GM19438 (cell line): ENCODE data around the gene TSPO2.
"Not testable (repeated sequence)": the region's sequence is repeated elsewhere in the genome, so short reads cannot be mapped to it uniquely, and the experiment has no call there.

Experiments used
- ATAC-seq: cut with Tn5 transposase; IDR thresholded peaks from one replicate; pipeline ENCODE4 v1.9.1; 2021; ENCODE audit warnings: low read depth; ENCODE audit not compliant: unreplicated experiment

TSPO2 gene

DNA sequence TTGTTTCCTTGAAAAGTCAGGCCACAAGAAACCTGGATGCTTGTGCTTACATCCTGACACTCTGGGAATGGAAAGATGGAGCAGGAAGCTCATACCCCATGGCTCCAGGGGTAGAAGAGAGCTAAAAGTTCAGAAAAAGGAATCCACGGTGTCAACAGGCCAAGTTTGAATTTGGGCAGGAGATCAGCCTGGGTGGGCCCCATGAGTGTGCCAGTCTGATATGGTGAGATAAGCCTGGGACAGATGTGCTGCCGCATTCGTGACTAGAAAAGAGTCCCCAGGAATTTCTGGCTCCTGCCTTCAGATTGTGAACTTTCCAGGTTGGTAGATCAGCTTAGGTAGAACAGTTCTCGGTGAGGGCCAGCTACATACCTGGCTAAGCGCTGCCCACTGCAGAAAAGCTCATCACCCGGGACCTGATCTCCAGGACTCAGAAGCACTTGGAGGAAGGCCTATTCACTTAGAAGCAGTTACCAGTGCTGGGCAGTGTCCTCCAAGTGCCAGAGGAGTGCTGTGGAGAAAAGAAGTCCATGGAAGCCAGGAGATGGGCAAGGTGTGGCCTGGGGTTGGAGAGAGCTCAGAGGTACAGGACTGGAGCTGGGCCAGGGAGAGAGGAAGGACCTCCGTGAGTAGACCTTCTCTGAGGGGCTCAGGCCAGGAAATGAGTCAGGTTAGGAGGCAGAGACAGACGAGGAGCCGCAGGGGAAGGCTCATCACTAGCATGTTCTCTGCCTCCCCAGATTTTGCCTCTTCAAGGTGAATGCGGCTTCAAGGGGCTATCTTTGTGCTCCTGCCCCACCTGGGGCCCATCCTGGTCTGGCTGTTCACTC is at the start of gene TSPO2:
Gene TSPO2 (plus strand): TSS at position 242 of the 830 bp plus-strand sequence. CDS start 519 bp downstream, at position 761.
- ATAC-seq: no peak

GRCh38 chr6:40992746-40993145 is 49.5 kb upstream of the TSPO2 start:
- no peak for ATAC-seq

DNA sequence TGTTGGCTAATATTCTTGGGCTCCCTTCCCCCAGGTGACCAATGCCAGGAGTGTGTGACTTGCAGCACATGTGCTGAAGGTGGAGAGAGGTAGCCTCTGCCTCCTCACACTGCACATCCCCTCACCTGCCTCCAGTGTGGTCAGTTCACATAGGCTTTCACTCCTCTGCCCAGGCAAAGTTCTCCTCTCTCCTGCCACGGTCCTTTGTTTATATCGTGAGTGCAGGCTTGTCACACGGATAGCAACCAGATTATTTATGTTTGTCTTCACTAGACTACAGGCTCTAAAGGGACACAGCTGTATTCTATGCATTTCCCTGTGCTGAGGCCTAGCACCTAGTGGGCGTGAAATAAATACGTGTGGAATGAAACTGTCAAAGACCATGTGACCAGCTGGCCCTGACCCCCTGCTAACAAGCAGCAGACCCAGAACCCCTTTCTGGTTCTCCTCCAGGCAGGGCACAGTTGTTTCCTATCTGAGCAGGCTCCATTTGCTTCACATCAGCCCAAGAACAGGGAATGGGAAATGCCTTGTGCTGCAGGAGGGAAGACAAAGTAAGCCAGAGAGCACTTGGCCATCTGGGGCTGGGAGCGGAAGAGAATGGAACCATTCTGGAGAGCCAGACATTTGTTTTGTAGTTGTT is 45.6 kb upstream of the TSPO2 start:
- ATAC-seq: no peak

DNA sequence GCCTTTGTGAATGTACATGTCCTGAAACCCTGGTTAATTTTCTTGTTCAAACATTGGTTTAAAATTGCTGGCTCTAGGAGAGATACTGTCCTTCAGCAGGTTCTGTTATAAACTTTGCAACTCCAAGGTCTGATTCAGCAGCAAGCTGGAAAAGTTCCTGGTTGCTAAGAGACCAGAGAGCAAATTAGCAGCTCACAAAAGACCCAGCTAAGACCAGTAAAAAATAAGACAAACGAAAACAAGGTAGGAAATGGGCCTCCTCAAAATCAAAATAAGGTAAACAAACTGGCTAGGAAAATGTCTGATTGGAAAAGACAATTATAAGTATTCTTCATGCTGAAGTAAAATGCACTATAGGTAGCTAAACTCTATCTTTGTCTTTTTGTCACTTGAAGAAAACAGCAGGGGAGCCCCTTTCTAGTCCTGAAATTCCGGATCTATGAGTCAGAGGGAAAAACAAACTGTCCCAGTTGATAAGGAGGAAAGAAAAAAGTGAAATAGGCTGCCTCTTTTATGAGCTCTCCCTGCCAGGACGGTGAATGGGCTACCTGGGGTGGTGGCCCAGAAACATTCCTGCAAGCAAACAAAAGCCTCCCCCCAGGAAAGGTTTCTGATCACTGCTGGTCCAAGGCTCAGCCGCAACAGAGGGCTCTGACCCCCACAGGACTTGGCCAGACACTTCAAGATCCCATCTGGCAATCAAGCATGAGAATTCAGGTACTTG is 44.9 kb upstream of the TSPO2 start:
- ATAC-seq: no peak

DNA sequence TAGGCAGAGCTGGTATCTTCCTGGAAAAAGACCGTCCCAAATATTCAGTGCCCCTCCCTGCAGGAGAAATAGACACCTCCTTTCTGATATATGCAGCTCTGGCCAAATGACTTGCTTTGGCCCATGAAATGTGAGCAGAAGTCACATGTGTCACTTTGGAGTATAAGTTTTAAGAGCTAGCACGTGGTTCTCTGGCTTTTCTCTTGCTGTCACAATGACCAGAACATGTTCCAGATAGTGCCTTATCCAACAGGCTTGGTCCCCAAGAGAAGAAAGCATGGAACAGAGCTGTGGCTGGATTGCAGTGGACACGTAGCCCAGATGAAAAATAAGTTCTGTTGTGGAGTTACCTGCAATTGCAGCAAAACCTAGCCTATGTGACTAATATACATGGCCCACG is 43.6 kb upstream of the TSPO2 start:
- ATAC-seq: no peak

GRCh38 chr6:40999569-40999968 is 42.7 kb upstream of the TSPO2 start:
- ATAC-seq: no peak

- no peak for ATAC-seq
These were observed 42.0 kb upstream of the TSPO2 start for GRCh38 chr6:41000248-41000647.

- ATAC-seq: no peak
These were observed 40.1 kb upstream of the TSPO2 start for GRCh38 chr6:41002168-41002567.

- ATAC-seq: not testable (repeated sequence)
These were observed 36.0 kb upstream of the TSPO2 start for GRCh38 chr6:41006217-41006616.

DNA sequence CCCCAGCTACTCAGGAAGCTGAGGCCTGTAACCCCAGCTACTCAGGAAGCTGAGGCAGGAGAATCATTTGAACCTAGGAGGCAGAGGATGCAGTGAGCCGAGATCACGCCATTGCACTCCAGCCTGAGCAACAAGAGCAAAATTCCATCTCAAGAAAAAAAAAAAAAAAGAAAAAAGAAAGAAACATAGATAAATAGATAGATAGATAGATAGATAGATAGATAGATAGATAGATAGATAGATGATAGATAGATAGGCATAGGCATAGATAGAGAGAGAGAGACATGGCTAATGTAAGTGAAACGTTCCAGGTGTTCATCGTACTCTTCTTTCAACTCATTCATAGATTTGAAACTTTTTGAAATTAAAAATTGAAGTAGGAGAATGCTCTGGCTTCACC is 35.3 kb upstream of the TSPO2 start:
- not testable (repeated sequence) for ATAC-seq

DNA sequence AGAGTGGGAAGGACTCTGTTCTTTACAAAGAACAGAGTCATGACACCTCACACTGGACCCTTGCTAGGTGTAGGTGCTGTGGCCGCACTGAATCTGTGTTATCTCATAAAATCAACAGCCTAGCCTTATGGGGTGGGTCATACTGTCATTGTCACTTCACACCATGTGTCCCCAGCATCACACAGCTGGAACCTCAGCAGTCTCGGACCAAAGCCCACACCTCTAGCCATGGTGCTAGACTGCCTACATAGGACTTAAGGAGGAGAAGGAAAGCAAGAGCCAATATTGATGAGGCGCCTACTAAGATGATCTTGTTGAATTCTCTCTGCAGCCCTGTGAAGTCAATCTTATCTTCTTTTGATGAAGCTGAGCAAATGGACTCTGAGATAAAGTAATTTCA is 34.3 kb upstream of the TSPO2 start:
- no peak for ATAC-seq

DNA sequence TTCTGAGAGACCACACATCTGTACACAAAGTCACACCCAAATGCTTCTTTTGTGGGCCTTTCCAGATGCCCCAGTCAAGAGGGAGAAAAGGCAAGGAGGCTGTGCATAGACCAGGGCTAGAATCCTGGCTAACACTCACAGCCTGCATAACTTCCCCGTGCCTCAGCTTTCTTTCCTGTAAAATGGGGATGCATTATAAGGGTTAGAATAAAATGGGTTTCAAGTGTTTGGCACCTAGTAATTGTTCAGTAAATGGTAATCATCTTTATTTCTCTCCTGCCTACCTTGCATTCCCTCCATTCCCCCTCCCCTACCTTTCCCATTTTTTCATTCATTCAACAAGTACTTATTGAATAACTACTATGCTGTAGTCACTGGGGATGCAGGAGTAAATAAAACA is 32.6 kb upstream of the TSPO2 start:
- no peak for ATAC-seq

- no peak for ATAC-seq
These were observed 30.6 kb upstream of the TSPO2 start for GRCh38 chr6:41011673-41012072.

DNA sequence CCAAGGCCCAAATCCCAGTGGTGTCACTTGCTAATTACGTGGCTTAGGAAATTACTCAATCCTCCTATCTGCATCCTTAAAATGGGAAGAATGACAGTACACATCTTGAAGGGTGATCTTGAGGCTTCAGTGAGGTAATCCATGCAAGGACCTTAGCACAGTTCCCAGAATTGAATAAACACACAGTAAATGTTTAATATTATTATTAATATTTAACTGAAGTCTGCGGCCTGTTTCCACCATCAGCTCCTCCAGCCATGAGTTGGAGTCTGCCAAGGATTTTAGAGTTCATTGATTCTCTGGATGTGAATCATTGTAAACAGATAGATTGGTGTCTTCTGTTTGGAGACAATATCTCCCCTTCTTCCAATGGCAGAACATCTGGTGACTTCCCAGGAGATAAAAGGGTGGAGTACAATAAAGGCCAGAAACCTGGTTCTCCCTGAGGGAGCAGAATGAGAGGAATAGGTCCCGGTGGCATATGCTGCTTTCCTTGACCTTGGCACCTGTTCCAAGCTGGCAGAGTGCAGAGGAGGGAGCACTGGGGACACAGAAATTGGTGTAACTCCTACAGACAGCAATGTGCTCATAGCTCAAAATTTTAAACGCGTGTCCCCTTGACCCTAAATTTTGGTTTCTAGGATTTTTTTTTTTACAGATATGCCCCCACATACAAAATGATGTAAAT is 28.7 kb upstream of the TSPO2 start:
- ATAC-seq: no peak

DNA sequence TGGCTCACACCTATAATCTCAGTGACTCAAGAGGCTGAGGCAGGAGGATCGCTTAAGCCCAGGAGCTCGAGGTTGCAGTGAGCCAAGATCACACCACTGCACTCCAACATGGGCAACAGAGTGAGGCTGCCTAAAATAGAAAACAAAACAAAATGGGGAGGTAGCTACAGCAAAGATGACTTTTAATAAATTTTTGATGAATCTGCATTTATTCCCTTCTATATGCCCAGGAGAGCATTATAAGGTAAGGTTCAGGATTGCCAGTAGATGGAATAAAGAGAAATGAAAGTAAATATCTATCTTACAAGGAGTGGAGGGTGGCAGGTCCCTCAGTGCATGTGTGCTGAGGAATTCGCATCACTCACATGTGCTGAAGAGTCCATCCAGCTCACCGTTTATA is 27.5 kb upstream of the TSPO2 start:
- ATAC-seq: no peak

- not testable (repeated sequence) for ATAC-seq
These were observed 26.4 kb upstream of the TSPO2 start for GRCh38 chr6:41015860-41016259.

- ATAC-seq: no peak
These were observed 24.6 kb upstream of the TSPO2 start for GRCh38 chr6:41017663-41018062.

DNA sequence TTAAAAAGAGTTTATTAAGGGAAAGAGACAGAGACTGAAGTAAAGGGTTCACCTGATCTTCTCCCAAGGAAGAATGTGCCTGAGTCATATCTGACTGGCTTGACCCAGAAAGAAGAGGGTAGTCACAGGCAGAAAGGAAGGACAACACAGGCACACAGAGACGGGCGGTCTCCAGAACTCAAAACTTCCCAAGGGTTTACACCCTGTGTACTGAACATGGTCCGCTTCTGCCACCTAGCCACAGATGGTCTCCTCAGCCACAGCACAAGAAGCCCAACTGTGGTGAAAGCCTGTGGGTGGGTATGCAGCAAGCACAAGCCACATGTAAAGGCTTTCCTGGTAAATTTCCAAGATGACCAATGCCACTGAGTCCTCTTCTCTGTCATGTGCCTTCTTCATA is 20.4 kb upstream of the TSPO2 start:
- ATAC-seq: no peak

DNA sequence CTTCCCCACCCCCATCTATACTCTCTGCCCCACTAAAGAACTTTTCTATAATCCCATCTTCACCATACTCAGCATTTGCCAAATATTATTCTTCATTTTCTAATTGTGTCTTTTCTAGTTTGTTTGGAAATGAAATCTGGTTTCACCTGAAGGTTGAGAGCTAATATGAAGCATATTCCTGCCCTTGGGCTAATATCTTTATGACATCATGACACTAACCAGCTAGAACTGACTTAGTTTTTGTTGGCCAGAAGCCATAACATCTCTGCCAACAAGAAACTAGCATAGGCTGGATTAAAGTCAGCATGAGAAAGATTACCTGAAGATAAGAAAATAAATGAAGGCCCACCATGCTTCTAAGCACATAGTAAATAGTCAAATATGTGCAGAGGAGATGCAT is 20.0 kb upstream of the TSPO2 start:
- no peak for ATAC-seq

DNA sequence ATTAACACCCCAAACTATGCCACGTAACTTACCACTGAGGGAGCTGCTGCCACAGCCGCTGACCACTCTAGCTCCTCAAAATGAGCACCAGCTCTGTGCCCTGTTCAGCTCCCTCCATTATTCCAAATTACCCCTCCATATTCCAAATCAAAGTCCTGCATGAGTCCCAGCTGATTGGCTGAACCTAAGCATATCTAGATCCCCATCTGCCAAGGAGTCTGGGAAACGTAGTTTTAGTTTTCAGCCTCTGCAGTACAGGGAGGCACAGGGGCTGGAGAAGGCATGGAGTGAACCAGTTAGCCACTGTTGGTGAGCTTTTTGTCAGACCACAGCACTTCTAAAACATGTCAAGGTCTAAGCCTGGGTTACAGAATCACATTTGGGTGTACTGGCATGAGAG is 19.2 kb upstream of the TSPO2 start:
- no peak for ATAC-seq

GRCh38 chr6:41025966-41026530 is 16.2 kb upstream of the TSPO2 start:
- no peak for ATAC-seq
